ENCODE measurements around the gene TEAD4. TPM values are rescaled to one million over a fixed set of nuclear protein-coding genes. Genes with fewer than 3 reads are reported as not detected.

The TEAD4 gene
- total RNA-seq, 1 donor from 2014 or later: 0.74 TPM

DNA sequence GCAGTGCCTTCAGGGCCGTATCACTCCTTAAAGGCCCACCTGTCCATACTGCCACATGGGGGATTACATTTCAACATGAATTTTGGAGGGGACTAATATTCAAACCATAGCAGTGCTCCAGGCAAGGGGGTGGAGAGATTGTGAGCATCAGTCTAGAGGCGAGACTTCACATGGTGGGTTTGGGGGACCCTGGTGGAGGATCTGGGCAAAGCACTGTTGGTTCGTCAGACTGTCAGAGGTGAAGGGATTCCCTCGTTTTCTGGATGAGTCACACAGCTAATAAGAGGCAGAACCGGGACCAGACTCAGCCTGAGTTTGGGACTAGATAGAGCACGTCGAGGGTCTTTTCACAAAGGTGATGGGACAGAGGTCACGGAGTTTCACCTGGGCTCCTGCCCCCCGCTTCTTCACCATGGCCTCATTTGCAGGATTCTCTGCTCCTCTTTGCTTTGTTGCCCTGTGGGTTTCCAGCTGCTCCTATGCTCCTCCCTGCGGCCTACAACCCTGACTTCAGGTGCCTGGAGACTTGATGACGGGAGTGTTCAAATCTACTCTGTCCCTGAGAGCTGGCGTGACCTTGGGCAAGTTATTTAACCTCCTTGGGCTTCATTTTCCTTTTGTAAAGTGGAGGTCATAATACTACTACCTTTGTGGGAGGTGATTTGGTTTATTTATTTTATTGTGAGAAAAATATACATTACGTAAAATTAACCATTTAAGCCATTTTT is 41.5 kb downstream of the TEAD4 start:
- intact Hi-C loops (cut with micrococcal nuclease): no loop called here

DNA sequence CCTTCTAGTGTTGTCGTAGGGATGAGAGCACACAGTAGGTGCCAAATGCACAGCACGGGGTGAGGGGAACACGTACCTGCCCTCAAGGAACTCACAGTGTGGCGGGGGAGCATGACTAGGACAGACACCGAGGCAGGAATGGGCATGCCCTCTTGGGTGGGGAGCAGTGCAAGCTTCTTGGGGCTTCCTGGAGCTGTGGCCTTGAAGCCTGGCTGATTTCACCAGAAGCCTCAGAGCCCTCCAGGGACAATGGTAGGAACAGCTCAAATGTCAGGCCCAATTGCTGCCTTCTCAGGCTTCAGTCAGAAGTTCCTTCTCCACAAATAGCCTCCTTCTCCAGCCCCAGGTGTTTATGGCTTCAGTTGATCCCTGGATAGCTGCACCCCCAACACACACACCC is 43.4 kb downstream of the TEAD4 start:
- intact Hi-C loops (cut with micrococcal nuclease): no loop called here

DNA sequence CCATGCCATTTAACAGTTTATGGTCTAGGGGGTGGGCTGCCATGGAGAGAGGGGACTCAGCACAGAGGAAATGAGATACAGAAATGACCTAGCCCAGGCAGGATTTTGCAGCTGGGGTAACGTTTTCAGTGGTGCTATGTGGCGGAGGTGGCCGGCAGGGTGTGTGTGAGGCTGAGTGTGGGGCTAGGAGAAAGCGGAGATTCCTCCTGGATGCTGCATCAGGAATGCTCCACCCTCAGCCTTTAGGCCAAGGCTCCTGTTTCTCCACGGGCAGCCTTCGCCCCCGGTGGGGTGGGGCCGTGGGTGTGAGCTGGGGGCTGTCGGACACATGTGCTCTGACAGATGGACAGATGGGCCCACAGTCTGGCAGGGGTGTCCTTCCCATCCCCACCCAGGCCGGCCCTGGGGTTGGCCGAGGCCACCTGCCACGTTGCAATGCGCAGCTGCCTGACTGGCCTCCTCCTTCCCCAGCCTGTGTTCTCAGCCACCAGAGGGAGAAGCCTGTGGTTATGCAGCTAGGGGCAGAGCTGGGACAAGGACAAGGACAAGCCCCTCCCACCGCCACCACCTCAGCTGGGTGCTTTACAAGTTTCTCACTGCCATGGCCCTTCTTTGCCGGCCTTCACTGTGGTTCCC is 44.3 kb downstream of the TEAD4 start:
- intact Hi-C loops (cut with micrococcal nuclease): no loop called here

DNA sequence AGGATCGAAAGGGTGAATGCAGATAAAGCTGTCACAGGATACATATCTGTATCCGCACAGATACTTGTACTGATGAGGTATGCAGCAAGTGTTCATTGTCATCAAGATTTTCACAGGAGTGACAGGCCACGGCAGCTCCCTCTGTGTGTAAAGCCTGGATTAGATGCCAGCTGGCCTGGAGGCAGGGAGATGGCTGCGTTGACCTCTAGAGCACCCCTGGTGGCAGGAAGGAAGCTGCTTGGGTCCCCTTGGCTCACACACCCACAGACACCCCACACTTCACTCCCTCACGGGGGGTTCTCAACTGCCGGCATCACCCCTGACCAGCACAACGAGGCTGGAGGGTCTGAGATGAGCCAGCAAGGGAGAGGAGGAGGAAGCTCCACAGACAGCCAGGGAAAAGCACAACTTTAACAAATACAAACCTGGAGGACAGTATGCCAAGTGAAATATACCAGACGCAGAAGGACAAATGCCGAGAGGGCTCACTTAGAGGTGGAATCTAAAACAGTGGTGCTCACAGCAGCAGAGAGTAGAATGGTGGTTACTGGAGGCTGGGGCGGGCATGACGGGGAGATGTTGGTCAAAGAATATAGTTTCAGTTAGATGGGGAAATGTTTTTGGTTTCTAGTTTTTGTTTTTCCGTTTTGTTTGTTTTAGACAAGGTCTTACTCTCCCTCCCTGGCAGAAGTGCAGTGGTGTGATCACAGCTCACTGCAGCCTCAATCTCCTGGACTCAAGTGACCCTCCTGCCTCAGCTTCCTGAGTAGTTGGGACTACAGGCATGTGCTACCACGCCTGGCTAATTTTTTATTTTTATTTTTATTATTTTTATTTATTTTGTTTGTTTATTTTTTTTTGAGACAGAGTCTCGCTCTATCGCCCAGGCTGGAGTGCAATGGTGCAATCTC is 45.7 kb downstream of the TEAD4 start:
- intact Hi-C loops (cut with micrococcal nuclease): no loop called here

DNA sequence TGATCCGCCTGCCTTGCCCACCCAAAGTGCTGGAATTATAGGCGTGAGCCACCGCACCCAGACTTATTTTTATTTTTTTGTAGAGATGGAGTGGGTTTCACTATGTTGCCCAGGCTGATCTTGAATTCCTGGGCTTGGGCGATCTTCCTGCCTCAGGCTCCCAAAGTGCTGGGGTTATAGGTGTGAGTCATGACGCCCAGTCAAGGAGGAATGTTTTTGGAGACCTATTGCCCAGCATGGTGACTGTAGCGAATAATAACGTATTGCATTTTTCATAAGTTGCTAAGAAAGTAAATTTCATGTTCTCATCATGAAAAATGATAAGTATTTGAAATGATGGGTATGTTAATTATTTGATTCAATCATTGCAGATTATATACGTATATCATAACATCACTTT is 46.5 kb downstream of the TEAD4 start:
- intact Hi-C loops (cut with micrococcal nuclease): no loop called here

DNA sequence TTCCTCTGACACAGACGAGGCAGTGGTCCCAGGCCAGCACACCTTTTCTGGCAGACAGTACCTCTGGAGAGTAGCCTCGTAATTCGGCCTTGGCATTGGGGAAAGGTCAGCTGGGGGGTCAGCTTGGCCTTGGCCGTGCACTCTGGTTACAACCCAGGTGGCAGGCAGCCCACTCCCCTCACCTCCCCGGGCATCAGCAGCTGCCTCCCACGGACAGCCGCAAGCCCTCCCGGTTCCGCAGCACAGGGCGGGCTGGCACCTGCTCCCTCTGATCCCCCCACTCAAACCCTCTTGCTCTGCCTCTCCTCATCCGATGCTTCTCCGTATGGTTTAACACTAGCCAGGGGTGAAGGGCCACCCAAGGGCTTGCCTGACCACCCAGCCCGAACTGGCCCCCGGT is 50.6 kb downstream of the TEAD4 start:
- intact Hi-C loops (cut with micrococcal nuclease): no loop called here

DNA sequence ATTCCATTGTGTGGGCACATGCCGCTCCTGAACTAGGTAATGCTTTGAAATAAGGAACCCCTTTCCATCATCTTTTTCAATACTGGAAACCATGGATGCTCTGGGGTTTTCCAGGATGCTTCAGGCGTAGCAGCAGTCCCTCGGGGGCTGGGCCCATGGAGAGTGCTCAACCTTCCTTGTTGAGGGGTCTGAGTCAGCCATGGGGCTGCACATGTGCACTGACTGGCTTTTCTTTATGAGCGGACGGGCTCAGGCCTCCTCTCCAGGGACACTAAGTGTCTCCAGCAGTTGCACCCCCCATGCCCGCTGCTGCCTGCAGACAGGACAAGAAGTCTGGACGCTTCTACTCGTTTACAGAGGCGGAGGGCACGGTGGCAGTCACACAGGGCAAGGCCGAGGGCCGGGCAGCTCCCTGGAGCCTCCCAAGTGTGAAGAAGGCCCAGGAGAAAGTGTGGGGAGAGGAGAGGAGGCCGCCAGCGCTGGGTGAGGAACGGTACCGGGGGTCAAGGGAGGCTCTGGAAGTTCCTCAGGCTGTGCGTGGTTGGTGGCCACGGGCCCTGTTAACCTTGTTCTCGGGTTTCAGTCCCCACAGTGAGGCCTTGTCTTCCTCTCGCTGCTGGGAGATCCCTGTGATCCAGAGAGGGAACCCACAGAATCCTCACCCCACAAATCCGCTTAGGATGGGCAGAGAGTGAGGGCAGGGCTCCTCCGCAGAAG is 51.2 kb downstream of the TEAD4 start:
- intact Hi-C loops (cut with micrococcal nuclease): no loop called here

DNA sequence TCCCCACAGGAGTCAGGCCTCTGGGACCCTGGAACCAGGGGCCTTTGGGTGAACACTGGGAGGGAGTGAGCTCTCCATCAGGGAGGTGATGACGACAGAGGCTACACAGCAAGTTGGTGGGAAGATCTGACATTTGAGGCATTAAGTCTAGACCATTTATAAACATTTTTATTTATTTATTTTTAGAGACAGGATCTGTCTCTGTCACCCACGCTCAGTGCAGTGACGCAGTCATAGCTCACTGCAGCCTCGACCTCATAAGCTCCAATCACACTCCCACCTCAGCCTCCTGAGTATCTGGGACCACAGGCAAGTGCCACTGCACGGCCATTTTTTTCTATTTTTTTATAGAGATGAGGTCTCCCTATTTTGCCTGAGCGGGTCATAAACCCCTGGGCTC is 53.6 kb downstream of the TEAD4 start:
- intact Hi-C loops (cut with micrococcal nuclease): no loop called here

DNA sequence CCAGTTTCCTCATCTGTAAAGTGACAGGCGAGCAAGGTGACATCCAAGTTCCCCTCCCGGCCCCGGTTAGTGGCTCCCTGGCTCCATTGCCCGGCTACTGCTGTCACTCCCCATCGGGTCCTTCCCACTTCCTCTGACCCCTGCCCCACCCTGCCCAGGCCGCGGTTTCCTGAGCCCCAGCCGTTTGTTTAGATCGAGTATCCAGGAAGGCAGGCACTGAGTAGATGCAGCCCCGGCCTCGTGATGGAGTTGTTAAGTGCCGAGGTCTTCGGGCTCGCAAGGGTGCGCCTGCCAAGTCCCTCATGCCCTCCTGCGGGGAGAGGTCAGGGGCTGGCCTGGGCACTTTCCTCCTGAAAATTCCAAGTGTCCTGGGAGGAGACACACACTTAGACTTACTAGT is 55.4 kb downstream of the TEAD4 start:
- intact Hi-C loops (cut with micrococcal nuclease): no loop called here

DNA sequence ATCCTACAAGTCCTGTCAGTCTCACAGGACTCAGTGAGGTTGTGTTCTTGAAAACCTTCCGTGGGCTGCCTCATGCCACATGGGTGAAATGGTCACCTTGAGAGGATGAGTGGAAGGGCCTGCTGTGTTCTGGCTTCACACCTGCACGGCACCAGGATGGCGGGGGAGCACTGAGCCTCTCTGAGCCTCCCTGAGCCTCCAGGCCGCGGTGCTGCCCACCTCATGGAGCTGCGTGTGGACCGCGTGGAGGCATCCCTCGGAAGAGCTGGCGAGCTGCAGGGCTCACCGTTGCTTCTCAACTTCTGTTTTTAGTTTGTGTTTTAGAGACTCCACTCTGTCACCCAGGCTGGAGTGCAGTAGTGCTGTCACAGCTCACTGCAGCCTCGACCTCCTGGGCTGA is 56.2 kb downstream of the TEAD4 start:
- intact Hi-C loops (cut with micrococcal nuclease): no loop called here

DNA sequence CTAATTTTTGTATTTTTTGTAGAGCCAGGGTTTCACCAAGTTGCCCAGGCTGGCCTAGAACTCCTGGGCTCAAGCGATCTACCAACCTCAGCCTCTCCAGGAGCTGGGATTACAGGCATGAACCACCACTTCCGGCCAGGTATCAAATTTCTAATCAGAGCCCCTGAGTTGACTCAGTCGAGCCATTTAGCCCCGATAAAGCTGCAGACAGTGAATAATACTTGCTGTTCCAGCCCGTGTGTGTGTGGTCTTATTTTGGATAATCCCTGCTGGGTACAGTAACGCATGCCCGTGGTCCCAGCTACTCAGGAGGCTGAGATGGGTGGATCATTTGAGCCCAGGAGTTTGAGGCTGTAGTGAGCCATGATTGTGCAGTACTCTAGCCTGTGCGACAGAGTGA is 57.0 kb downstream of the TEAD4 start:
- intact Hi-C loops (cut with micrococcal nuclease): no loop called here

DNA sequence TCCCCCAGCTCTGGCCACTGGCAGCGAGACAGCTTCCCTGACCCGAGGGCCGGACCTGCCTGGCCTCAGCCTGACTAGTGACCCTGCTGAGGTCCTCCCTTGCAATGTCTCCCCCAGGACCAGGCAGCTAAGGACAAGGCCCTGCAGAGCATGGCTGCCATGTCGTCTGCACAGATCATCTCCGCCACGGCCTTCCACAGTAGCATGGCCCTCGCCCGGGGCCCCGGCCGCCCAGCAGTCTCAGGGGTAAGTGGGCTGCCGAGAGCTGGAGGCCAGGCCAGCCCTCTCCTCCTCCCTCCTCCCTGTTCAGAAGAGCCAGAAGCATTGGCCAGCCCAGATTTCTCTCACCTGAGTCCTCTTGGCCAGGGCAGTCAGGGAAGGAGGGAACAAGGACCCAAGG is 58.1 kb downstream of the TEAD4 start:
- intact Hi-C loops (cut with micrococcal nuclease): no loop called here

DNA sequence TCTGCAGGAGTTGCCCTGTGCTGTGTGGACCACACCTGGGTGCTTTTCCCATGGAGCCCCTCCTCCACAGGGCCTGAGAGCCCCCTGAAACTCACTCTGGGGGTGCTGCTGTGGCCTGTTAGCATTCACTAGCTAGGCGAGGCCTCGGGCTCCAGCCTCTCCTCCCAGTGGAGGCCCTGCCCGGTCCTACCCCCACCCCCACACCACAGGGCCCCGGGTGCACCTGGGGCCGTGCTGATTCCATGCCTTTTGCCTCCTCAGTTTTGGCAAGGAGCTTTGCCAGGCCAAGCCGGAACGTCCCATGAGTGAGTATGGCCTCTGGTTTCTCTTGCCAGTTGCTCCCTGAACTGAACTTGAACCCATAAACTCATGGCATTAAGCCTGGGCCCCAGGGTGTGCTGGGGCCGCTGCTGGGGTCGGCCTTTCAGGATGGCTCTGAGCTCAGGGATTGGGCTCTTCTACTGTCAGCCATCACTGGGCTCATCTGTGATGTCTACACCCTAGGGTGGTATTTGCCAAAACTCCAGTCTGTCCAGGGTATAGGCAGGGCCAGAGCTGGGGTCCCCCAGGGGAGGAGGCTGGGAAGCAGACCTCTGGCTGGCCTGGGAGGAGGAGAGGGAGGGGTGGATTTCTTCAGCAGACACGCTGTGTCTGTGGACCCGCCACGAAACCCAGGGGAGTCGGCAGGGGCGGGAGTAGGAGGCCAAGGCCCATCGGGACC is 59.2 kb downstream of the TEAD4 start:
- intact Hi-C loops (cut with micrococcal nuclease): no loop called here

DNA sequence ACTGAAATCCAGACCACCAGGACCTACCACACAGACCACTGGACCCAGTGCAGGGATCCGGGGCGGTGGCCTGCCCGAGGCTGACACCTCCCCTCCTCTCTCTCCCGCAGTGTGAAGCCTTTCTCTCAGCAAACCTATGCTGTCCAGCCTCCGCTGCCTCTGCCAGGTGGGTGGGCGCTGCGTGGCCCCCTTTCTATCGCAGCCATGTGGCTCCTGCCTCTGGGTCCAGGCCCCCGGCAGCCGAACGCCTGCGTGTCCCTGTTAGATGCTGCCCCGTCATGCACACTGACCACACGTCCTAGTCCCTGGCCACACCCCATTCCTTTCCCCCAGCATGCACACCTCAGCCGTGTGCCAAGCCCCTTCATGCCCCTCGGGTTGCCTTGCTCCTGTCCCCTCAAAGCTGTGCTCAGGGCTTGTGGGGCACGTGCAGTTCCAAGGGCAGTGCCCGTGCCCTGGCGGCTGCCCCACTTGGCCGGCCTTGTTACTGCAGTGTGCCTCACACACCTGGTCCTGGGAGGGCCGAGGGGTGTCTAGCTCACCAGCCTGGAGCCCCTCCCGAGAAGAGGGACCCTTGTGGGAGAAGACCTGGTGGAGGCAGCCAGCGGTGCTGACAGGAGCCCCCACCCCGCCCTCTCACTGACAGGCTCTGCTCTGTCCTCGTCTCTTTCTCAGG is 59.9 kb downstream of the TEAD4 start:
- intact Hi-C loops (cut with micrococcal nuclease): no loop called here

DNA sequence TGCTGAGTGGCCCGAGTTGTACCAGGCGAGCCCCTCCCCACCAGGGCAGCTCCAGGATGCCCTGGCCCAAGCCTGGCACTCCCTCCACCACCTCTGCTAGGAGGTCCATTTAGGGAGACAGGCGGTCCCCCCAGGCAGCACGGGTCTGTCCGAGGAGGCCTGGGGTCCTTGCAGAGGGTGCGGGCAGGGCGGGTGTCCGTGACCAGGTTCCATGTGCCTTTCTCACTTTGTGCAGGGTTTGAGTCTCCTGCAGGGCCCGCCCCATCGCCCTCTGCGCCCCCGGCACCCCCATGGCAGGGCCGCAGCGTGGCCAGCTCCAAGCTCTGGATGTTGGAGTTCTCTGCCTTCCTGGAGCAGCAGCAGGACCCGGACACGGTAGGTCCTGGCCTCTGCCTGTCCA is 61.2 kb downstream of the TEAD4 start:
- intact Hi-C loops (cut with micrococcal nuclease): no loop called here

DNA sequence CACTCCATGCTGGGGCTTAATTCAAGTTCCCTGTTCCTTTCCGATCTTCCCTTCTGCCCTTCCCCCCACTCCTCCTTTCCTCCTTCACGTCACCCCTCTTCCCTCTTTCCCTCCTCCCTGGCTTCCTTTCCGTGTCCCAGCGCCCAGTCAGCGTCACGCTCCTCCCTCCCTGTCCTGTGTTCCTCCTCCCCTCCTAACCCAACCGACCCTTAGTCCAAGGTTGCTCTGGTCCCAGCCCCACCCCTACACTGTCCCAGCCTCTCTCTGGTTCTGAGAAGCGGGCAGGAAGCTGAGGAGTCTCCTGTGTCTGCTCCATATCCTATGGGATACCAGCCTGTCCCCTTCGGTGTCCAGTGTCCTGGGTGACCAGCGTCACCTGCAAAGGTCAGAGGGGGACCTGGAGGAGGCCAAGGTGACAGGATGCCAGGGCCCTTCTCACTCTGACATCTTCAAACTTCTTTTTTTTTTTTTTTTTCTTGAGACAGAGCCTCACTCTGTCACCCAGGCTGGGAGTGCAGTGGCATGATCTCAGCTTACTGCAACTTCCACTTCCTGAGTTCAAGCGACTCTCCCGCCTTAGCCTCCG is 61.7 kb downstream of the TEAD4 start:
- intact Hi-C loops (cut with micrococcal nuclease): no loop called here

DNA sequence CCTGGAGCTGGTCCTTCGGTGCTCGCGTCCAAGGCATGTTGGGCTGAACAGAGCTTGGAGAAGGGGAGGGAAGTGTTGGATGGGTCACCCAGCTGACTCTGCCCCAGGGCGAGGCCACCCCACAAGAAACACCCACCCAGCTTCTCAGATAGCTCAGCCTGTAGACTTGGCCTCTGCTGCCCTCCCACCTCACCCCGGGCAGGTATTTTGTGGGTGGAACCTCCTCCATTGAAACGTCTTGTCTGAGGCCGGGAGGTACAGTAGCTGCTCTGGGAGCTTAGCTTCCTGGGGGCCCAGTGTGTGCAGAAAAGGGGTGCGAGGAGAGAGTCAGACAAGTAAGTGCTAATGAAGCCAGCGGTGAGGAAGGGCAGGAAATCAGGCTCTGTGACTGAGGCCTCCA is 63.2 kb downstream of the TEAD4 start:
- intact Hi-C loops (cut with micrococcal nuclease): no loop called here

DNA sequence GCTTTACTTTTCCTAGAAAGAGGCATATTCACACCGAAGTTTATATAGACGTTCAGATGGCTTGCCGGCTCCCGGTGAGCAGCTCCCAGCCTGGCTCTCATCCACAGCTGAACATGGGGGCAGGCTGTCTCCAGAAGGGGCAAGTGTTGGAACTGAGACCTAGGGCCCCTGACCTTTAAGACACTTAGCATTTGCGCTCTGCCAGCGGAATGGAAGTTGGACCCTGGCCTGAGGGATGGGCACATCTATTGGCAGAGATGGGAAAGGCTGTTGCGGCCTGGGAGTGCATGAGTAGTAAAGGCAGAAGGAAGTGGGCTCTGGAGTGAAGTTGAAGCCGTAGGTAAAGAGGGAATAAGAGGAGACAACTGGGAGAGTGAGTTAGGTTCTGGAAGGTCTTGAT is 63.8 kb downstream of the TEAD4 start:
- intact Hi-C loops (cut with micrococcal nuclease): no loop called here

DNA sequence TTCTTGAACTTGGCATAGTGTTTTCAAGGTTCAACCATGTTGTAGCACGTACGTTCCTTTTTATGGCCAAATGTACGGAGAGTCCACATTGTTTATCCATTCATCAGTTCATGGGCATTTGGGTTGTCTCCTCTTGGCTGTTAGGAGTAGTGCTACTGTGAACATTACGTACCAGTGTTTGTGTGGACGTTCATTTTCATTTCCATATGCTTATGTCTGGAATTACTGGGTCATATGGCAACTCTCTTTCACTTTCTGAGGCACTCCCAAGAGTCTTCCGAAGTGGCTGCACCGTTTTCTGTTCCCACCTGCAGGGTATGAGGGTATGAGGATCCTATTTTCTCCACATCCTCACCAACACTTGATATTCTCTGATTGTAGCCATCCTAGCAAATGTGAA is 68.9 kb downstream of the TEAD4 start:
- intact Hi-C loops (cut with micrococcal nuclease): no loop called here

DNA sequence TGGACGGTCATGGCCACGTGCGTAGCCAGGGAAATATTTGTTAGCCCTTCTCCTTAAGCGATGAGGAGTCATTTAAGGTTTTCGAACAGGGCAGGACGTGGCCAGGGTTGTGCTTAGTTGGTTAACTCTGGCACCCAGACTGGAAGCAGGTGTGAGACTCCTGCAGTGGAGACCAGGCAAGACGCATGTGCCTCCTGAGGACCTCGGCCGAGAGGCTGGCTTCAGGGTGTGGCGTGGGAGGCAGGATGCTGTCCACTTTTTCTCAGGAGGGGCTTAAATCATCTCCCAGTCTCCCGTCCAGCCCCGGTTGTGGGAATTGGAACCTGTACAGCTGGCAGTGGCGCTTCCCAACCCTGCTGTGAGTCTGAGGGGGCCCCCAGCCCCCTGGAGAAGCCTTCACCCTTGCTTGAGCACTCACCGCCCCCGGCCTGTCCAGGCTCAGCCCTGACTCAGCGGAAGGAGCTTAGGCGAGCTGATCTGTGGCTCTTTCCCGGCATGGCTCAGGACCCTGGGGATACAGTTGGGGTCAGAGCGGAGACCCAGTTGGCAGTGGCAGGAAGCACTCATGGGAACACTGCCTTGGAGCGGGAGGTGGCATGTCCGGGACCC is 71.7 kb downstream of the TEAD4 start:
- intact Hi-C loops (cut with micrococcal nuclease): no loop called here

Measured in T-helper 1 cell treated with Interleukin-12 subunit alpha and Interleukin-12 subunit beta and Interleukin-4 antibody, amounts not matched to agents 30 ng/mL and 1 ng/mL, for 36 hours (primary cell).